Heart right ventricle (tissue), 16 donors: Measurements from ENCODE around the gene DLEC1. TPM values are rescaled to one million over a fixed set of nuclear protein-coding genes. Genes with fewer than 3 reads are reported as not detected.

Experiments
- ATAC-seq, 8 donors: fragments of 200-7000 bp; cut with Tn5 transposase; one replicate each; pipeline ENCODE4 v1.9.1; 2020; ENCODE audit warnings: mild to moderate bottlenecking in 8 of 8, moderate library complexity in 8 of 8, moderate number of reproducible peaks in 1 of 8
- DNase-seq, 2 donors: peaks; one replicate each; pipeline ENCODE4 v3.0.0-alpha.2; 2020
- H3K27ac ChIP-seq, 10 donors: fragments of 200-600 bp; sonication (generic) in 2 of 10; one replicate each; pipeline versions ENCODE4 v1.5.0 to v1.8.0; 2020 to 2022; ENCODE audit warnings: mild to moderate bottlenecking in 3 of 10
- H3K27me3 ChIP-seq, 7 donors: fragments of 200-600 bp; one replicate each; pipeline ENCODE4 v1.8.0; 2021 to 2022; ENCODE audit warnings: mild to moderate bottlenecking in 2 of 7
- H3K36me3 ChIP-seq, 9 donors: fragments of 200-600 bp; sonication (generic) in 1 of 9; one replicate each; pipeline versions ENCODE4 v1.5.0 to v1.8.0; 2020 to 2022; ENCODE audit warnings: mild to moderate bottlenecking in 2 of 9
- H3K4me1 ChIP-seq, 9 donors: fragments of 200-600 bp; sonication (generic) in 1 of 9; one replicate each; pipeline versions ENCODE4 v1.5.0 to v1.8.0; 2020 to 2022; ENCODE audit warnings: mild to moderate bottlenecking in 4 of 9
- H3K4me3 ChIP-seq, 10 donors: fragments of 200-600 bp; sonication (generic) in 2 of 10; one replicate each; pipeline versions ENCODE4 v1.5.0 to v1.8.0; 2020 to 2022; ENCODE audit warnings: mild to moderate bottlenecking in 7 of 10, moderate library complexity in 2 of 10
- H3K9me3 ChIP-seq, 11 donors: fragments of 200-600 bp in 10 of 11; sonication (generic) in 2 of 11; one replicate each; pipeline versions ENCODE4 v1.5.0 to v1.8.0; 2013 to 2022; ENCODE audit warnings: mild to moderate bottlenecking in 2 of 11, control low read depth in 1 of 11, moderate library complexity in 1 of 11
- CTCF ChIP-seq, 9 donors: fragments of 200-600 bp; sonication (generic) in 2 of 9; IDR thresholded peaks; one replicate each; pipeline versions ENCODE4 v1.5.0 to v1.8.0; 2021 to 2022; ENCODE audit warnings: antibody characterized with exemption in 9 of 9, mild to moderate bottlenecking in 5 of 9, moderate library complexity in 1 of 9
- WGBS, 2 donors: extraction: QIAGEN DNeasy Blood & Tissue Kit; methylation state at CpG; one replicate each; pipeline ENCODE4 v1.1.7; 2013; ENCODE audit warnings: inconsistent platforms in 1 of 2; 5-methylcytosine and 5-hydroxymethylcytosine counted together
- intact Hi-C, 10 donors: fragments of 100-400 bp; cut with DNase I; formaldehyde crosslinking; loops; one replicate each; pipeline versions ENCODE4 v1.11.1 to v1.14.2; 2022
- polyA plus RNA-seq, 2 donors: library from polyadenylated mRNA; stranded (reverse); fragments of 200-250 nt; gene quantifications; one replicate each; pipeline ENCODE4 v1.2.3, GENCODE V29; 2013
- total RNA-seq, 10 donors: library from RNA; stranded (reverse); fragmentation: NEBNext Ultra II Directional in 3 of 10; extraction: Animal tissue kit (Norgen Biotek cat#: 25700) in 3 of 10; gene quantifications; one replicate each; pipeline versions ENCODE4 v1.2.1 to v1.2.4, GENCODE V29; 2021 to 2023
- donor health status: Arrhythmogenic right ventricular cardiomyopathy.
- donor health status: ischemic (EF 13 %, LVEDD 7.1; RV severe dilation, severe dysfunction).
- donor health status: healthy with polysubstance abuse.
- donor health status: DM: no; HTN: yes; CAD: no.
- donor health status: DM: no; HTN: no; CAD: no.
- donor health status: ischemic (EF 25% LVEDD 6.9; RV normal size, moderate dysfunction).
- donor health status: ischemic (EF 25% LVEDD 5.7; RV mildly dilated, moderate dysfunction).
- donor health status: healthy.
- donor health status: DM: yes; HTN: yes; CAD: no.
- donor health status: Ischemic cardiomyopathy.
- donor health status: ischemic (EF 35%, LVEDD 5.7; RV mildly dilated, moderate dysfunction).
- donor health status: nonischemic (EF 11% LVEDD 7.7; RV severe dilation, severe dysfunction).
- donor health status: DM: yes; HTN: yes; CAD: no.
- donor health status: PGD.
- donor health status: ischemic (EF 29% LVEDD 5.4; RV normal size, mild dysfunction).
- donor health status: nonischemic (EF 23%, LVEDD 6.1; RV moderate dilation, normal function).

Gene DLEC1
- total and polyA plus RNA-seq, 12 donors, result 0.09 to 0.66 (median 0.30) TPM; not detected in 4

DNA sequence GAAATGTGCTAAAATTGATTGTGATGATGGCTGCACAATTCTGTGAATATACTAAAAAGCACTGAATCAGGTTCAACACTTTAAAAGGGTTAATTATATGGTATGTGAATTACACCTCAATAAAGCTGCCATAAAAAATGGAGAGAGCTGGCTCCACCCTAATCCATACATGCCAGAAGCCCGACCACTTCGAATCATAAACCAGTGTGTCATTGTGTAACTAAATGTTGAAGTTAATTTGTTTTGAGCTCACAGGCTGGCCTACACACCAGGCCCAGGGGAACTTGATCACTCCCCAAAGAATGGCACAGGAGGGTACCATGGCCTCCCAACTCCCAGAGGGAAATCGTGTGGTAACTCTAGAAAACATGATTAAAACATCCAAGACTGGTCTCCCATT is 23.5 kb upstream of the DLEC1 start:
- intact Hi-C loops, result no loop called here
- H3K4me3 ChIP-seq, result no peak overlapping the region
- TF ChIP-seq CTCF (IDR thresholded peaks at IDR 0.05), result no peak
- peaks cover 0 to 11% (median 0%) of the 10 kb centered on the region in 11 donors for H3K9me3 ChIP-seq
- H3K36me3 ChIP-seq, result peaks cover 0 to 85% (median 26%) of the 10 kb centered on the region in 9 donors
- no peaks in the 10 kb centered on the region for H3K27me3 ChIP-seq
- H3K27ac ChIP-seq, result no peak overlapping the region
- H3K4me1 ChIP-seq, result peaks cover 0 to 11% (median 0%) of the 10 kb centered on the region in 9 donors
- DNase-seq (no peak), ATAC-seq (no peak)
- 94 to 97% methylated on average over 3 of the region's 3 CpGs for WGBS, 2 donors

DNA sequence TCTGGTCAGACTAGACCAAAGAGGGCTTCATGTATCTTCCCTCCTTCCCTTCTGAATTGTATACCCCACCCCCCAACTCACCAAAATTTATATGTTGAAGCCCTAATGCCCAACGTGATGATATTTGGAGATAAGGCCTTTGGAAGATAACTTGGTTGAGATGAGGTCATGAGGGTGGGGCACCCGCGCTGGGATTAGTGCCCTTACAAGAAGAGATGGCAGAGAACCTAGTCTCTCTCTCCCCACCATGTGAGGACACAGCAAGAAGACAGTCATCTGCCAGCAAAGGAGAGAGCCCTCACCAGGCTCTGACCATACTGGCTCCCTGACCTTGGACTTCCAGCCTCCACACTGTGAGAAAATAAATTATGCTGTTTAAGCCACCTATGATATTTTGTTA is 23.0 kb upstream of the DLEC1 start:
- no peak for ATAC-seq

GRCh38 chr3:38016410-38016809 is 22.6 kb upstream of the DLEC1 start:
- TF ChIP-seq CTCF (IDR thresholded peaks at IDR 0.05), result no peak
- ATAC-seq, result no peak
- DNase-seq, result no peak
- Histone ChIP-seq H3K9me3 (peaks cover 0 to 11% (median 0%) of the 10 kb centered on the region in 11 donors), H3K4me1 (peaks cover 0 to 11% (median 0%) of the 10 kb centered on the region in 9 donors), H3K27ac (no peak overlapping the region), H3K4me3 (no peak overlapping the region), H3K27me3 (no peaks in the 10 kb centered on the region), H3K36me3 (peaks cover 0 to 75% (median 22%) of the 10 kb centered on the region in 9 donors)
- intact Hi-C loops, result no loop called here
- 98% methylated on average over 13 of the region's 13 CpGs for WGBS, 2 donors

More for the DNA sequence above, 23.0 kb upstream of the DLEC1 start:
- peaks cover 0 to 11% (median 0%) of the 10 kb centered on the region in 11 donors for H3K9me3 ChIP-seq
- no peaks in the 10 kb centered on the region for H3K27me3 ChIP-seq
- no peak overlapping the region for H3K27ac ChIP-seq
- H3K4me1 ChIP-seq, result peaks cover 0 to 11% (median 0%) of the 10 kb centered on the region in 9 donors
- intact Hi-C loops, result no loop called here
- WGBS, 2 donors, result 89 to 92% methylated on average over 3 of the region's 3 CpGs
- H3K36me3 ChIP-seq, result peaks cover 0 to 80% (median 26%) of the 10 kb centered on the region in 9 donors
- no peak for TF ChIP-seq CTCF (IDR thresholded peaks at IDR 0.05)
- no peak overlapping the region for H3K4me3 ChIP-seq
- DNase-seq, result no peak

DNA sequence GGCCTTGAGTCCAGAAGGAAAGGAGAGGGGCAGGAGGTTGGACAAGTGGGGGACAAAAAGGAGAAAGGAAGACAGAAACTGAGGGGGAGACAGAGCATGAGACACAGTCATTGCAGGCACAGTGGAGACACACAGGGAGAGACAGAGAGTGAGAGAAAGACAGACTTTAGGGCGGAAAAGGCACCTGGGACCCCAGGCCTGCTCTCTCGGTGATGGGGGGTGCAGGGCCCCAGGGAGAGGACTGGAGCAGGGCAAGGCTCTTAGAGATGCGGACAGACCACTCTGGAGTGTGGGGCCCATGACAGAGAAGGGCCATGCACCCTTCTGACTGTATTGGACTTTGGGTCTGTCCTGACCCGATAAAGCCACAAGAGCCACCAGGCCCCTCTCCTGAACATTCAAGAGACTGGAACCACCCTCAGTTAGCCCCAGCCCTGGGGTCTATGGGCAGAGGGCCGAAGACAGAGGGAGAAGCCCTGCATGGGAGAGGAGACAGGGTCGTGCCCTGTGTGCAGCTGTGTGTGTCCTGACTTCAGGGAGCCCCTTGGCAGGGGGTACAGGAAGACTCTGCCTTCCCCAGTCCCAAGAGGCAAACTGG is 22.1 kb upstream of the DLEC1 start:
- ATAC-seq, result peak in 2 of 8 donors; percentile 6 to 16
- peaks cover 0 to 70% (median 21%) of the 10 kb centered on the region in 9 donors for H3K36me3 ChIP-seq
- peaks cover 0 to 11% (median 0%) of the 10 kb centered on the region in 11 donors for H3K9me3 ChIP-seq
- no peaks in the 10 kb centered on the region for H3K27me3 ChIP-seq
- H3K4me1 ChIP-seq, result peaks cover 0 to 11% (median 0%) of the 10 kb centered on the region in 9 donors
- DNase-seq, result no peak
- no peak overlapping the region for H3K27ac ChIP-seq
- intact Hi-C loops, result no loop called here
- H3K4me3 ChIP-seq, result no peak overlapping the region
- 77 to 85% methylated on average over 6 of the region's 6 CpGs for WGBS, 2 donors
- no peak for TF ChIP-seq CTCF (IDR thresholded peaks at IDR 0.05)
